Measurements from ENCODE around the gene CLDN9. TPM values are rescaled to one million over a fixed set of nuclear protein-coding genes. Genes with fewer than 3 reads are reported as not detected.
A peak's percentile ranks its signal among the peaks of the same experiment; 100 is the strongest.

Gene CLDN9
- not detected for total RNA-seq

GRCh38 chr16:3012828-3013420 lies at the start of gene CLDN9:
CLDN9 (plus strand) TSS chr16:3012923; CDS start chr16:3013363, 440 bp downstream.
- Histone ChIP-seq H3K27ac (no peak within 1 kb of the TSS), H3K9me3 (no peaks in the 10 kb centered on the region), H3K4me3 (no peak within 1 kb of the TSS), H3K36me3 (no peaks in the 10 kb centered on the region), H3K4me1 (peaks cover 3% of the 10 kb centered on the region), H3K27me3 (peaks cover 16% of the 10 kb centered on the region)
- no peak for DNase-seq (ENCODE audit: extremely low spot score in 2 of 2)
- intact Hi-C loops (cut with DNase I): no loop called here
- TF ChIP-seq POLR2AphosphoS5 (IDR thresholded peaks at IDR 0.05; ENCODE audit: insufficient read depth in 1 of 2, low read depth in 1 of 2) (no peak), CTCF (IDR thresholded peaks at IDR 0.05) (no peak), POLR2A (IDR thresholded peaks at IDR 0.05) (no peak)

GRCh38 chr16:2963074-2963722 lies 49.5 kb upstream of the CLDN9 start:
- no peaks in the 10 kb centered on the region for H3K36me3 ChIP-seq
- H3K9me3 ChIP-seq: no peaks in the 10 kb centered on the region
- H3K27me3 ChIP-seq: peaks cover 12% of the 10 kb centered on the region
- no peak overlapping the region for H3K27ac ChIP-seq
- intact Hi-C loops (cut with DNase I): no loop called here
- DNase-seq (ENCODE audit: extremely low spot score in 2 of 2): no peak
- peaks cover 46% of the 10 kb centered on the region for H3K4me1 ChIP-seq
- TF ChIP-seq CTCF (IDR thresholded peaks at IDR 0.05): no peak
- no peak for TF ChIP-seq POLR2A (IDR thresholded peaks at IDR 0.05)
- TF ChIP-seq POLR2AphosphoS5 (IDR thresholded peaks at IDR 0.05; ENCODE audit: insufficient read depth in 1 of 2, low read depth in 1 of 2): no peak
- H3K4me3 ChIP-seq: peak overlapping the region; percentile 24 to 43

GRCh38 chr16:2963723-2964474 lies 48.8 kb upstream of the CLDN9 start, which contains the start of gene KREMEN2:
KREMEN2 (plus strand) TSS chr16:2964275; CDS start chr16:2964521, 246 bp downstream.
- Histone ChIP-seq H3K4me3 (peak within 1 kb of the TSS; percentile 24 to 43), H3K9me3 (no peaks in the 10 kb centered on the region), H3K27ac (no peak within 1 kb of the TSS), H3K27me3 (peaks cover 12% of the 10 kb centered on the region), H3K36me3 (no peaks in the 10 kb centered on the region), H3K4me1 (peaks cover 53% of the 10 kb centered on the region)
- no peak for TF ChIP-seq CTCF (IDR thresholded peaks at IDR 0.05)
- TF ChIP-seq POLR2A (IDR thresholded peaks at IDR 0.05): no peak
- TF ChIP-seq POLR2AphosphoS5 (IDR thresholded peaks at IDR 0.05; ENCODE audit: insufficient read depth in 1 of 2, low read depth in 1 of 2): no peak
- intact Hi-C loops (cut with DNase I): no loop called here
- no peak for DNase-seq (ENCODE audit: extremely low spot score in 2 of 2)

- H3K27me3 ChIP-seq: peaks cover 12% of the 10 kb centered on the region
- H3K9me3 ChIP-seq: no peaks in the 10 kb centered on the region
- peak overlapping the region; percentile 24 to 43 for H3K4me3 ChIP-seq
- H3K36me3 ChIP-seq: no peaks in the 10 kb centered on the region
- DNase-seq (ENCODE audit: extremely low spot score in 2 of 2): no peak
- peaks cover 56% of the 10 kb centered on the region for H3K4me1 ChIP-seq
- intact Hi-C loops (cut with DNase I): no loop called here
- H3K27ac ChIP-seq: no peak overlapping the region
- TF ChIP-seq POLR2A (IDR thresholded peaks at IDR 0.05): no peak
- no peak for TF ChIP-seq CTCF (IDR thresholded peaks at IDR 0.05)
- no peak for TF ChIP-seq POLR2AphosphoS5 (IDR thresholded peaks at IDR 0.05; ENCODE audit: insufficient read depth in 1 of 2, low read depth in 1 of 2)
Measured at GRCh38 chr16:2964475-2965336, 48.0 kb upstream of the CLDN9 start.
